CD14-positive monocyte (primary cell): ENCODE measurements around the gene GRK5. TPM values are rescaled to one million over a fixed set of nuclear protein-coding genes. Genes with fewer than 3 reads are reported as not detected.

Source experiments
- DNase-seq, 3 donors: peaks; one replicate each; pipeline ENCODE4 v3.0.0-alpha.2; 2011 to 2022
- H2AFZ ChIP-seq: 2 replicates; pipeline ENCODE4 v1.6.0; 2012; ENCODE audit warnings: mild to moderate bottlenecking, low read depth, low read length, inconsistent platforms; ENCODE audit not compliant: insufficient read depth, poor library complexity, severe bottlenecking
- H3K27ac ChIP-seq, 2 donors: 1 replicate in 1 of 2; 2 replicates in 1 of 2; pipeline ENCODE4 v1.5.1; 2012 to 2013; ENCODE audit warnings: low read length in 2 of 2, control low read depth in 1 of 2, inconsistent platforms in 1 of 2, low read depth in 1 of 2, mild to moderate bottlenecking in 1 of 2
- H3K27me3 ChIP-seq, 2 donors: one replicate each; pipeline versions ENCODE4 v1.6.0 to v1.6.1; 2011 to 2013; ENCODE audit warnings: low read length in 2 of 2; ENCODE audit not compliant: control insufficient read depth in 2 of 2, insufficient read depth in 2 of 2
- H3K36me3 ChIP-seq, 2 donors: replicated peaks in 1 of 2; 1 replicate in 1 of 2; 2 replicates in 1 of 2; pipeline versions ENCODE4 v1.5.1 to v1.6.1; 2012 to 2013; ENCODE audit warnings: low read length in 2 of 2, control low read depth in 1 of 2, inconsistent platforms in 1 of 2, mild to moderate bottlenecking in 1 of 2; ENCODE audit not compliant: insufficient read depth in 2 of 2, control insufficient read depth in 1 of 2
- H3K4me1 ChIP-seq, 2 donors: 1 replicate in 1 of 2; 2 replicates in 1 of 2; pipeline versions ENCODE4 v1.5.1 to v1.6.1; 2012 to 2013; ENCODE audit warnings: low read length in 2 of 2, control low read depth in 1 of 2, inconsistent platforms in 1 of 2, mild to moderate bottlenecking in 1 of 2, moderate library complexity in 1 of 2; ENCODE audit not compliant: insufficient read depth in 2 of 2, control insufficient read depth in 1 of 2
- H3K4me2 ChIP-seq: replicated peaks from 2 replicates; pipeline ENCODE3; 2012; ENCODE audit warnings: low read length, moderate library complexity, mild to moderate bottlenecking; ENCODE audit not compliant: poor library complexity, severe bottlenecking; ENCODE audit errors: extremely low read depth
- H3K4me3 ChIP-seq, 3 experiments: fragments of 200-600 bp in 1 of 3; sonication (generic) in 1 of 3; replicated peaks in 1 of 3; 1 replicate in 2 of 3; 2 replicates in 1 of 3; pipeline ENCODE4 v1.5.1; 2011 to 2013; ENCODE audit warnings: low read length in 3 of 3, mild to moderate bottlenecking in 3 of 3, control low read depth in 2 of 3, low read depth in 2 of 3, inconsistent platforms in 1 of 3, moderate library complexity in 1 of 3
- H3K79me2 ChIP-seq: 2 replicates; pipeline ENCODE4 v1.6.0; 2012; ENCODE audit warnings: mild to moderate bottlenecking, control low read depth, inconsistent platforms, low read length, moderate library complexity; ENCODE audit not compliant: insufficient read depth
- H3K9ac ChIP-seq: 2 replicates; pipeline ENCODE4 v1.6.0; 2017; ENCODE audit warnings: low read length, mild to moderate bottlenecking; ENCODE audit not compliant: insufficient read depth, poor library complexity, severe bottlenecking
- H3K9me3 ChIP-seq, 2 donors: replicated peaks in 1 of 2; 1 replicate in 1 of 2; 2 replicates in 1 of 2; pipeline versions ENCODE4 v1.5.1 to v1.6.1; 2012 to 2013; ENCODE audit warnings: low read length in 2 of 2, control low read depth in 1 of 2; ENCODE audit not compliant: control insufficient read depth in 1 of 2, insufficient read depth in 1 of 2
- H4K20me1 ChIP-seq: 2 replicates; pipeline ENCODE4 v1.6.0; 2012; ENCODE audit warnings: mild to moderate bottlenecking, low read length, control low read depth, moderate library complexity; ENCODE audit not compliant: insufficient read depth
- H3K27ac Mint-ChIP-seq, 7 donors: one replicate each; pipeline ENCODE4 v1.8.0; 2020; ENCODE audit warnings: mild to moderate bottlenecking in 7 of 7, mixed read lengths in 7 of 7, moderate library complexity in 6 of 7, inconsistent platforms in 2 of 7
- H3K27me3 Mint-ChIP-seq, 3 donors: one replicate each; pipeline ENCODE4 v1.8.0; 2021 to 2022; ENCODE audit warnings: low read depth in 3 of 3, mild to moderate bottlenecking in 3 of 3, mixed read lengths in 3 of 3, moderate library complexity in 3 of 3, inconsistent platforms in 1 of 3
- H3K36me3 Mint-ChIP-seq, 2 donors: one replicate each; pipeline ENCODE4 v1.8.0; 2020; ENCODE audit warnings: mixed read lengths in 2 of 2, inconsistent platforms in 1 of 2, mild to moderate bottlenecking in 1 of 2
- H3K4me1 Mint-ChIP-seq: one replicate; pipeline ENCODE4 v1.8.0; 2020; ENCODE audit warnings: mild to moderate bottlenecking, mixed read lengths
- H3K4me3 Mint-ChIP-seq, 2 donors: one replicate each; pipeline ENCODE4 v1.8.0; 2020; ENCODE audit warnings: mild to moderate bottlenecking in 2 of 2, mixed read lengths in 2 of 2, moderate library complexity in 1 of 2
- H3K9me3 Mint-ChIP-seq, 7 donors: one replicate each; pipeline ENCODE4 v1.8.0; 2020 to 2022; ENCODE audit warnings: mixed read lengths in 7 of 7, mild to moderate bottlenecking in 6 of 7, moderate library complexity in 6 of 7, inconsistent platforms in 2 of 7
- WGBS: methylation state at CpG from one replicate; pipeline ENCODE4 v1.1.5; 2013; ENCODE audit warnings: missing lambda C conversion rate; ENCODE audit not compliant: insufficient coverage; 5-methylcytosine and 5-hydroxymethylcytosine counted together
- intact Hi-C, 2 donors: fragments of 100-400 bp; cut with micrococcal nuclease; formaldehyde crosslinking; loops; one replicate each; pipeline versions ENCODE4 v1.15.0 to v1.15.1; 2023
- polyA plus RNA-seq, 3 donors: library from polyadenylated mRNA; depleted of rRNA in 1 of 3; unstranded in 2 of 3; stranded (reverse) in 1 of 3; fragments of 300-500 nt in 2 of 3; fragments of >200 nt in 1 of 3; fragmentation: Illumina TruSeq in 2 of 3; gene quantifications; 1 replicate in 2 of 3; 2 replicates in 1 of 3; pipeline ENCODE4 v1.2.3, GENCODE V29; 2012 to 2021
- TF ChIP-seq, protein P1 (sequence below): fragments of 200-600 bp; IDR thresholded peaks from one replicate; pipeline ENCODE4 v1.8.0; 2022; ENCODE audit warnings: antibody characterized with exemption, mild to moderate bottlenecking

Gene GRK5
- polyA plus RNA-seq, 3 donors = 1.2 to 6.5 (median 2.8) TPM

DNA sequence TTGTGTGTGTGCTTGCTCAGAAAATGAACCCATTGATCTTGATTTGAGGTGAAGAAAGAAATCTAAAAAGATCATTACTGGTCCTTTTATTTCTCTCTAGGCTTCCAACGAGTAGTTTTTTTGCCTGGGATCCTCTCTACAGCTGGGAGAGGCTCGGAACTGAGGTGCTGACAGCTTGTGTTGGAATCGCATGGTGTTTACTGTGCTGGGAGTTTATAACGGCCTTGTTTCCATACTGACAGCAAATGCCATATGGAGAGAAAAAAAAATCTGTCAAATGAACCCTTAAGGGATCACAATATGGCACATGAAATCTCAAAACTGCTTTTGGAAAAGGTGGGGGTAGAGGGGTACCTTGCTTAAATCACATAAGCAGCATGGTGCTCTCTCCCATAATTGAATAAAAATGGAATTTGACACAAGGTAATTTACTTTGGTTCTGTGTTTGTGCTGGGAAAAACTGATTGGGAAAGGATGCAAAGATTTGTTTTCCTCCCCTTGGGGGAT, 170.1 kb downstream of the GRK5 start:
- Histone ChIP-seq H3K9me3 (no peaks in the 10 kb centered on the region), H3K79me2 (no peaks in the 10 kb centered on the region), H3K4me2 (no peak overlapping the region), H3K4me3 (no peak overlapping the region), H3K9ac (no peak overlapping the region), H3K27ac (no peak overlapping the region), H3K36me3 (peaks cover 0 to 8% of the 10 kb centered on the region in 2 donors), H3K4me1 (peaks cover 13 to 14% of the 10 kb centered on the region in 2 donors), H2AFZ (no peak overlapping the region), H3K27me3 (no peaks in the 10 kb centered on the region), H4K20me1 (no peaks in the 10 kb centered on the region)
- Mint-ChIP-seq H3K27me3 (peaks cover 0 to 5% (median 2%) of the 10 kb centered on the region in 3 donors), H3K4me1 (peaks cover 29% of the 10 kb centered on the region), H3K36me3 (peaks cover 14 to 23% of the 10 kb centered on the region in 2 donors), H3K27ac (no peak overlapping the region), H3K9me3 (peaks cover 0 to 2% (median 0%) of the 10 kb centered on the region in 7 donors), H3K4me3 (no peak overlapping the region)
- TF ChIP-seq, protein P1, sequence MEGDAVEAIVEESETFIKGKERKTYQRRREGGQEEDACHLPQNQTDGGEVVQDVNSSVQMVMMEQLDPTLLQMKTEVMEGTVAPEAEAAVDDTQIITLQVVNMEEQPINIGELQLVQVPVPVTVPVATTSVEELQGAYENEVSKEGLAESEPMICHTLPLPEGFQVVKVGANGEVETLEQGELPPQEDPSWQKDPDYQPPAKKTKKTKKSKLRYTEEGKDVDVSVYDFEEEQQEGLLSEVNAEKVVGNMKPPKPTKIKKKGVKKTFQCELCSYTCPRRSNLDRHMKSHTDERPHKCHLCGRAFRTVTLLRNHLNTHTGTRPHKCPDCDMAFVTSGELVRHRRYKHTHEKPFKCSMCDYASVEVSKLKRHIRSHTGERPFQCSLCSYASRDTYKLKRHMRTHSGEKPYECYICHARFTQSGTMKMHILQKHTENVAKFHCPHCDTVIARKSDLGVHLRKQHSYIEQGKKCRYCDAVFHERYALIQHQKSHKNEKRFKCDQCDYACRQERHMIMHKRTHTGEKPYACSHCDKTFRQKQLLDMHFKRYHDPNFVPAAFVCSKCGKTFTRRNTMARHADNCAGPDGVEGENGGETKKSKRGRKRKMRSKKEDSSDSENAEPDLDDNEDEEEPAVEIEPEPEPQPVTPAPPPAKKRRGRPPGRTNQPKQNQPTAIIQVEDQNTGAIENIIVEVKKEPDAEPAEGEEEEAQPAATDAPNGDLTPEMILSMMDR = no peak
- DNase-seq = no peak
- intact Hi-C loops = no loop called here
- WGBS = 64% methylated on average over 2 of the region's 4 CpGs

DNA sequence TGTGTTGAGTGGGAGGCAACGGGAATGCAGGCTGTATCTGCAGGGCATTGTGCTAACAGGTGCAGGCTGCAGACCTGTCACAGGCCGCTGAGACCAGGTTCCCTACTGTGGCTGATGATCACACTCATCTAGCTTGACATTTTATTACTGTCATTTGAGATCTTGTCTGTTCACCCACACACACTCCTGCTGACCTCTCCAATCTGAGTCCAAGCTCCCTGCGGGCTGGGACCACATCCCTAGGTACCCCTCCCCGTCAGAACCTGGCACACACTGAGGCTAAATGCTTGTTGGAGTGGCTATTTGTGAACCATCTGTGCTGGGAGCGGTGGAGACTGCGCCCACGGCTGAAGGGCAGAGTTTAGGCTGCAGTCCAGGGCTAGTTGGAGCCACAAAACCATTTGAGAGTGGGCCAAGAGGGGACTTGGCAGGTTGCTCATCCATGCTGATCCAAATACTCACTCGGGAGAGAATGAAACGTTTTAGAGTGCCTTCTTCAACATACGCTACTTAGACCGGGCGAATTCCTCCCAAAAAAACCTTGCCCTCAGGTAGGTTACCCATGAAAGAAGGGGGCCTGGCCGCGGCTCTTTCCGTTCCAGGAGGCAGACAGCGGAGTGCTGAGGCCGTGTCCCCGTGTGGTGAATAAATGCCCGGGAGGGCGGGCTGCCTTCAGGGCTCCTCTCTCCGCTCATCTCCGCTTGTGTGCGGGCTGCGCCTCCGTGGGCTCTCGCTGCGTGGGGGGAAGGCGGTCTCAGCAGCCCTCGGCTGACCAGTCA, 170.8 kb downstream of the GRK5 start:
- H3K4me3 Mint-ChIP-seq = no peak overlapping the region
- Histone ChIP-seq H3K4me1 (peaks cover 17 to 20% of the 10 kb centered on the region in 2 donors), H2AFZ (no peak overlapping the region), H3K4me2 (no peak overlapping the region), H4K20me1 (no peaks in the 10 kb centered on the region), H3K4me3 (no peak overlapping the region), H3K27ac (no peak overlapping the region), H3K79me2 (no peaks in the 10 kb centered on the region), H3K36me3 (peaks cover 0 to 8% of the 10 kb centered on the region in 2 donors), H3K9me3 (no peaks in the 10 kb centered on the region), H3K9ac (no peak overlapping the region), H3K27me3 (no peaks in the 10 kb centered on the region)
- peaks cover 0 to 2% (median 0%) of the 10 kb centered on the region in 7 donors for H3K9me3 Mint-ChIP-seq
- no peak overlapping the region for H3K27ac Mint-ChIP-seq
- H3K4me1 Mint-ChIP-seq = peaks cover 34% of the 10 kb centered on the region
- intact Hi-C loops = no loop called here
- peaks cover 14 to 26% of the 10 kb centered on the region in 2 donors for H3K36me3 Mint-ChIP-seq
- 96% methylated on average over 24 of the region's 29 CpGs for WGBS
- TF ChIP-seq, protein P1 = no peak
- DNase-seq = no peak
- peaks cover 0 to 2% (median 2%) of the 10 kb centered on the region in 3 donors for H3K27me3 Mint-ChIP-seq
